ENCODE measurements around the gene NDUFB4. TPM values are rescaled to one million over a fixed set of nuclear protein-coding genes. Genes with fewer than 3 reads are reported as not detected.

The NDUFB4 gene
- total and polyA plus RNA-seq, 4 donors, result 28.4 to 269 (median 76.9) TPM

- H3K27ac ChIP-seq (ENCODE audit: low read depth in 1 of 2, low read length in 2 of 2), result no peak overlapping the region
- H3K4me1 ChIP-seq (ENCODE audit: control insufficient read depth in 4 of 4, insufficient read depth in 4 of 4, low read length in 3 of 4), result peaks cover 0 to 6% (median 0%) of the 10 kb centered on the region in 4 donors
- peaks cover 0 to 28% (median 22%) of the 10 kb centered on the region in 4 donors for H3K36me3 ChIP-seq (ENCODE audit: control insufficient read depth in 4 of 4, insufficient read depth in 3 of 4, low read depth in 1 of 4, low read length in 3 of 4)
- H3K4me3 ChIP-seq (ENCODE audit: low read depth in 1 of 3, low read length in 3 of 3), result no peak overlapping the region
- peak in 1 of 2 donors; percentile 8 for TF ChIP-seq HNF4A (conservative IDR thresholded peaks at IDR 0.05)
- TF ChIP-seq TAF1 (conservative IDR thresholded peaks at IDR 0.05), result no peak
- no peak overlapping the region for H3K9ac ChIP-seq (ENCODE audit: low read depth in 1 of 2, low read length in 2 of 2)
- no peaks in the 10 kb centered on the region for H3K27me3 ChIP-seq (ENCODE audit: control insufficient read depth in 4 of 4, insufficient read depth in 4 of 4, low read length in 3 of 4)
- DNase-seq (ENCODE audit: low spot score), result no peak
- no peaks in the 10 kb centered on the region for H3K9me3 ChIP-seq (ENCODE audit: control insufficient read depth in 4 of 4, low read length in 3 of 4)
These were observed 29.0 kb downstream of the NDUFB4 start for GRCh38 chr3:120625159-120625586.

- Histone ChIP-seq H3K9ac (ENCODE audit: low read depth in 1 of 2, low read length in 2 of 2) (no peak overlapping the region), H3K9me3 (ENCODE audit: control insufficient read depth in 4 of 4, low read length in 3 of 4) (no peaks in the 10 kb centered on the region), H3K27me3 (ENCODE audit: control insufficient read depth in 4 of 4, insufficient read depth in 4 of 4, low read length in 3 of 4) (no peaks in the 10 kb centered on the region), H3K4me3 (ENCODE audit: low read depth in 1 of 3, low read length in 3 of 3) (no peak overlapping the region), H3K36me3 (ENCODE audit: control insufficient read depth in 4 of 4, insufficient read depth in 3 of 4, low read depth in 1 of 4, low read length in 3 of 4) (peaks cover 4 to 59% (median 38%) of the 10 kb centered on the region in 4 donors), H3K4me1 (ENCODE audit: control insufficient read depth in 4 of 4, insufficient read depth in 4 of 4, low read length in 3 of 4) (peaks cover 0 to 22% (median 5%) of the 10 kb centered on the region in 4 donors), H3K27ac (ENCODE audit: low read depth in 1 of 2, low read length in 2 of 2) (no peak overlapping the region)
- no peak for DNase-seq (ENCODE audit: low spot score)
- WGBS, result 25% methylated on average over 1 of the region's 1 CpG
- TF ChIP-seq REST (IDR thresholded peaks at IDR 0.05), result no peak
- no peak for TF ChIP-seq JUND (IDR thresholded peaks at IDR 0.05)
- no peak for TF ChIP-seq EGR1 (IDR thresholded peaks at IDR 0.05; ENCODE audit: low read depth in 2 of 2)
- TF ChIP-seq TAF1 (conservative IDR thresholded peaks at IDR 0.05), result no peak
- TF ChIP-seq SP1 (IDR thresholded peaks at IDR 0.05), result no peak
- no peak for TF ChIP-seq HNF4A (conservative IDR thresholded peaks at IDR 0.05)
- TF ChIP-seq RAD21 (IDR thresholded peaks at IDR 0.05), result no peak
- no peak for TF ChIP-seq GABPA (IDR thresholded peaks at IDR 0.05 in 1 of 2, conservative IDR thresholded peaks at IDR 0.05 in 1 of 2)
- no peak for TF ChIP-seq CTCF (IDR thresholded peaks at IDR 0.05; ENCODE audit: low read depth, low read length, missing input control)
- TF ChIP-seq ATF3 (IDR thresholded peaks at IDR 0.05), result no peak
- TF ChIP-seq FOXA2 (IDR thresholded peaks at IDR 0.05), result no peak
- no peak for TF ChIP-seq ZBTB33 (IDR thresholded peaks at IDR 0.05)
- no peak for TF ChIP-seq NR2F2 (IDR thresholded peaks at IDR 0.05)
- TF ChIP-seq YY1 (IDR thresholded peaks at IDR 0.05), result no peak
- no peak for TF ChIP-seq RXRA (IDR thresholded peaks at IDR 0.05)
- TF ChIP-seq MAX (IDR thresholded peaks at IDR 0.05), result no peak
- TF ChIP-seq FOXA1 (IDR thresholded peaks at IDR 0.05), result no peak
- TF ChIP-seq HNF4G (IDR thresholded peaks at IDR 0.05), result no peak
These were observed 38.4 kb downstream of the NDUFB4 start for GRCh38 chr3:120634539-120634938.

All from liver (tissue), 9 donors.